ENCODE results near the gene ZMIZ1. TPM values are rescaled to one million over a fixed set of nuclear protein-coding genes. Genes with fewer than 3 reads are reported as not detected.

ZMIZ1 gene
- total RNA-seq, 4 donors from 2014 or later: 65.5 to 88.2 (median 69.3) TPM

GRCh38 chr10:79318369-79318768, 249.6 kb downstream of the ZMIZ1 start:
- H3K27me3 ChIP-seq: no peaks in the 10 kb centered on the region
- H3K4me3 ChIP-seq: no peak overlapping the region
- H3K36me3 ChIP-seq: peaks cover 0 to 24% (median 0%) of the 10 kb centered on the region in 3 donors
- DNase-seq (ENCODE audit: low spot score in 2 of 2): no peak
- H3K27ac ChIP-seq: peak overlapping the region in 1 of 4 donors; percentile 48
- peaks cover 0 to 34% (median 18%) of the 10 kb centered on the region in 4 donors for H3K4me1 ChIP-seq
- WGBS, 2 donors: 85 to 88% methylated on average over 5 of the region's 5 CpGs
- no peak for TF ChIP-seq CTCF (IDR thresholded peaks at IDR 0.05)
- no peak for TF ChIP-seq EP300 (IDR thresholded peaks at IDR 0.05)
- TF ChIP-seq POLR2A (IDR thresholded peaks at IDR 0.05): no peak
- H3K9me3 ChIP-seq: no peaks in the 10 kb centered on the region

GRCh38 chr10:79319115-79319771, 250.5 kb downstream of the ZMIZ1 start:
- Histone ChIP-seq H3K9me3 (no peaks in the 10 kb centered on the region), H3K27me3 (no peaks in the 10 kb centered on the region), H3K4me1 (peaks cover 0 to 34% (median 18%) of the 10 kb centered on the region in 4 donors), H3K27ac (no peak overlapping the region), H3K36me3 (peaks cover 0 to 15% (median 0%) of the 10 kb centered on the region in 3 donors), H3K4me3 (no peak overlapping the region)
- WGBS, 2 donors: 84% methylated on average over 11 of the region's 11 CpGs
- TF ChIP-seq EP300 (IDR thresholded peaks at IDR 0.05) (no peak), CTCF (IDR thresholded peaks at IDR 0.05) (no peak), POLR2A (IDR thresholded peaks at IDR 0.05) (no peak)
- no peak for DNase-seq (ENCODE audit: low spot score in 2 of 2)

- Histone ChIP-seq H3K27ac (no peak overlapping the region), H3K36me3 (peaks cover 0 to 6% (median 0%) of the 10 kb centered on the region in 3 donors), H3K4me3 (no peak overlapping the region), H3K4me1 (peaks cover 0 to 34% (median 18%) of the 10 kb centered on the region in 4 donors), H3K27me3 (no peaks in the 10 kb centered on the region), H3K9me3 (no peaks in the 10 kb centered on the region)
- TF ChIP-seq POLR2A (IDR thresholded peaks at IDR 0.05) (no peak), CTCF (IDR thresholded peaks at IDR 0.05) (no peak), EP300 (IDR thresholded peaks at IDR 0.05) (no peak)
- 92 to 98% methylated on average over 2 of the region's 2 CpGs for WGBS, 2 donors
- no peak for DNase-seq (ENCODE audit: low spot score in 2 of 2)
Measured at GRCh38 chr10:79320316-79320715, 251.6 kb downstream of the ZMIZ1 start.

- Histone ChIP-seq H3K4me3 (no peak overlapping the region), H3K9me3 (no peaks in the 10 kb centered on the region), H3K36me3 (no peaks in the 10 kb centered on the region), H3K27ac (no peak overlapping the region), H3K4me1 (peaks cover 0 to 32% (median 18%) of the 10 kb centered on the region in 4 donors), H3K27me3 (no peaks in the 10 kb centered on the region)
- 86% methylated on average over 7 of the region's 7 CpGs for WGBS, 2 donors
- TF ChIP-seq POLR2A (IDR thresholded peaks at IDR 0.05) (no peak), CTCF (IDR thresholded peaks at IDR 0.05) (no peak)
- no peak for DNase-seq (ENCODE audit: low spot score in 2 of 2)
Measured at GRCh38 chr10:79320820-79321493, 252.2 kb downstream of the ZMIZ1 start.

- Histone ChIP-seq H3K4me3 (no peak overlapping the region), H3K9me3 (no peaks in the 10 kb centered on the region), H3K27me3 (no peaks in the 10 kb centered on the region), H3K4me1 (peaks cover 0 to 27% (median 17%) of the 10 kb centered on the region in 4 donors), H3K36me3 (no peaks in the 10 kb centered on the region), H3K27ac (no peak overlapping the region)
- WGBS, 2 donors: 85 to 89% methylated on average over 2 of the region's 2 CpGs
- DNase-seq (ENCODE audit: low spot score in 2 of 2): no peak
- TF ChIP-seq EP300 (IDR thresholded peaks at IDR 0.05) (no peak), CTCF (IDR thresholded peaks at IDR 0.05) (no peak), POLR2A (IDR thresholded peaks at IDR 0.05) (no peak)
Measured at GRCh38 chr10:79321494-79321882, 252.7 kb downstream of the ZMIZ1 start.
